Measurements from ENCODE around the gene WEE2. TPM values are rescaled to one million over a fixed set of nuclear protein-coding genes. Genes with fewer than 3 reads are reported as not detected.

WEE2 gene
- total RNA-seq (under 1 TPM in 1 of 9 donors, not detected in 8; 0.08 TPM), polyA plus RNA-seq (not detected)
- long read RNA-seq, donor 1 = 0 reads
- long read RNA-seq, donor 2 = 0 reads
- long read RNA-seq, donor 3 = 0 reads

DNA sequence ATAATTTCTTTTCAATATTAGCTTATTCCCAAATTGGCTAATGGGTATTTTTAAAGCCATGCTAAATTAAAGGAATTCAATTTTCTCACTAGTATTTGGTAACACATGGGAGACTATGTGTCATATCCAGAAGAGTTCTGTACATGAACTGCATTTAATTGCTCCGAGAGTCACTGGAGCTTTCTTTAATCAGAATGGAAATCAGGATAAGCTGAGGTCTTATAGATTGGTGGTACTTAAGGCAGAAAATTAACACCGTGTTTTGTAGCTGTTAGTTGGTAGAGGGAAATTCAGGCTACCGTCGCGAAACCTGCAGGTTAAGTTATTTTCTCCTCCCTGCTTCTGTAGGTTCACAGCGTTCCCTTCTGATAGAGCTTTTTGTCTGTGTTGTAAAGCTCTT is at the start of gene WEE2:
WEE2 (plus strand) TSS at position 3 of the 400 bp plus-strand sequence. CDS start 406 bp downstream, outside the sequence.
- Histone ChIP-seq H3K27ac (no peak within 1 kb of the TSS), H3K36me3 (no peaks in the 10 kb centered on the region), H3K27me3 (no peaks in the 10 kb centered on the region), H3K4me1 (no peaks in the 10 kb centered on the region), H3K4me3 (no peak within 1 kb of the TSS), H3K9me3 (no peaks in the 10 kb centered on the region)
- no peak for TF ChIP-seq POLR2A (IDR thresholded peaks at IDR 0.05)
- TF ChIP-seq, protein P1, sequence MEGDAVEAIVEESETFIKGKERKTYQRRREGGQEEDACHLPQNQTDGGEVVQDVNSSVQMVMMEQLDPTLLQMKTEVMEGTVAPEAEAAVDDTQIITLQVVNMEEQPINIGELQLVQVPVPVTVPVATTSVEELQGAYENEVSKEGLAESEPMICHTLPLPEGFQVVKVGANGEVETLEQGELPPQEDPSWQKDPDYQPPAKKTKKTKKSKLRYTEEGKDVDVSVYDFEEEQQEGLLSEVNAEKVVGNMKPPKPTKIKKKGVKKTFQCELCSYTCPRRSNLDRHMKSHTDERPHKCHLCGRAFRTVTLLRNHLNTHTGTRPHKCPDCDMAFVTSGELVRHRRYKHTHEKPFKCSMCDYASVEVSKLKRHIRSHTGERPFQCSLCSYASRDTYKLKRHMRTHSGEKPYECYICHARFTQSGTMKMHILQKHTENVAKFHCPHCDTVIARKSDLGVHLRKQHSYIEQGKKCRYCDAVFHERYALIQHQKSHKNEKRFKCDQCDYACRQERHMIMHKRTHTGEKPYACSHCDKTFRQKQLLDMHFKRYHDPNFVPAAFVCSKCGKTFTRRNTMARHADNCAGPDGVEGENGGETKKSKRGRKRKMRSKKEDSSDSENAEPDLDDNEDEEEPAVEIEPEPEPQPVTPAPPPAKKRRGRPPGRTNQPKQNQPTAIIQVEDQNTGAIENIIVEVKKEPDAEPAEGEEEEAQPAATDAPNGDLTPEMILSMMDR (IDR thresholded peaks at IDR 0.05) = no peak
- DNase-seq (no peak), ATAC-seq (no peak)
- WGBS, 4 donors = 87 to 93% (median 92%) methylated on average over 6 of the region's 6 CpGs
- intact Hi-C loops (cut with DNase I) = no loop called here

DNA sequence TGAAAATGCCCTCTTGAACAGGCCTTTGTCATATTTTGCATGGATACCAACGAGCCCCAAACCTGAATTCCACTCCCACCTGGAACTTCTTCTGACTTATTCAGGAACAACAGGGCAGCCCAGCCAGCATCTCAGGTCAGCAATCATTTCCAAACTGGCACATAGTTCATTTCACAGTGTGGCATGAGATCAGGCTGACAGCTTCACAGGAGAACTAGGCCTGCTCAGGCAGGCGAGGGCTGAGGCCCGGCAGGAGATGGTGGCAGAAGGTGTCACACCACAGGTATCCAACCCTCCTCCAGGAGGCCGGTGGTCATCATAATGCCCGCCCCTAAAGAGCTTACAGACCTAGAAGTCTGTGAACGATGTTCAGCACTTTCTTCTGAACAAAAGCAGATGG is 48.7 kb upstream of the WEE2 start:
- no peaks in the 10 kb centered on the region for H3K27me3 ChIP-seq
- DNase-seq (no peak), ATAC-seq (no peak)
- TF ChIP-seq, protein P1 (IDR thresholded peaks at IDR 0.05) = no peak
- TF ChIP-seq POLR2A (IDR thresholded peaks at IDR 0.05) = no peak
- H3K36me3 ChIP-seq = peaks cover 0 to 95% (median 53%) of the 10 kb centered on the region in 9 donors
- H3K27ac ChIP-seq = peak overlapping the region in 1 of 12 donors; percentile 85
- peaks cover 0 to 48% (median 2%) of the 10 kb centered on the region in 12 donors for H3K4me1 ChIP-seq
- H3K9me3 ChIP-seq = no peaks in the 10 kb centered on the region
- intact Hi-C loops (cut with DNase I) = loop anchor here in 7 of 10 donors (5.0 to 10.0 kb wide), 5 partner anchors 38 to 645 kb away; partner anchors contain the start of genes SSBP1 (in 5 of the 7) and MRPS33 (in 1 of the 7)
- no peak overlapping the region for H3K4me3 ChIP-seq
- WGBS, 4 donors = 80 to 88% (median 86%) methylated on average over 3 to 6 of the region's 6 CpGs

DNA sequence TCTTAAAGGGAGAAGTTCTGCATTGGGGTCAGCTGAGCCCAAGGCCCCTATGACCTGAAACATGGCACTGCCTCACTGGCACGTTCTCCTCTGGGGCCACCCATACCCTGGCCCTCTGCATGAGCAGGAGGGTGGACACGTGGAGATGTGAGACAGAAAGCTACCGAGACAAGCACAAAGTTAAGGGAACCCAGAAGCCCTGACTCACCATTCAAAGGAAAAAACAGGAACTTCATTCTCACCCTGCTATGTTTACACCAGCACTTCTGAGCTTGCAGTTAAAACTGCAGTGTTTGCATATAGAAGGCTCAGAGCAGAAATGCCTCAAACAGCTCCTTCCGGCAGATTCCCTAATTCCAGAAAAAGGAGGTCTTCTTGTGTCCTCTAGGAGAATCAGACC is 47.9 kb upstream of the WEE2 start:
- H3K27ac ChIP-seq = peak overlapping the region in 1 of 12 donors; percentile 85
- no peak overlapping the region for H3K4me3 ChIP-seq
- H3K36me3 ChIP-seq = peaks cover 0 to 98% (median 61%) of the 10 kb centered on the region in 9 donors
- 82 to 83% (median 82%) methylated on average over 4 of the region's 4 CpGs for WGBS, 4 donors
- H3K4me1 ChIP-seq = peaks cover 0 to 43% (median 0%) of the 10 kb centered on the region in 12 donors
- intact Hi-C loops (cut with DNase I) = loop anchor here in 2 of 10 donors (5.0 to 10.0 kb wide), 2 partner anchors 37 to 75 kb away; partner anchors contain the start of gene SSBP1 (in 1 of the 2)
- DNase-seq (peak in 1 of 5 donors; percentile 44), ATAC-seq (peak in 3 of 4 donors; percentile 39 to 74 (median 62))
- no peaks in the 10 kb centered on the region for H3K27me3 ChIP-seq
- TF ChIP-seq, protein P1 (IDR thresholded peaks at IDR 0.05) = no peak
- TF ChIP-seq POLR2A (IDR thresholded peaks at IDR 0.05) = no peak
- no peaks in the 10 kb centered on the region for H3K9me3 ChIP-seq

DNA sequence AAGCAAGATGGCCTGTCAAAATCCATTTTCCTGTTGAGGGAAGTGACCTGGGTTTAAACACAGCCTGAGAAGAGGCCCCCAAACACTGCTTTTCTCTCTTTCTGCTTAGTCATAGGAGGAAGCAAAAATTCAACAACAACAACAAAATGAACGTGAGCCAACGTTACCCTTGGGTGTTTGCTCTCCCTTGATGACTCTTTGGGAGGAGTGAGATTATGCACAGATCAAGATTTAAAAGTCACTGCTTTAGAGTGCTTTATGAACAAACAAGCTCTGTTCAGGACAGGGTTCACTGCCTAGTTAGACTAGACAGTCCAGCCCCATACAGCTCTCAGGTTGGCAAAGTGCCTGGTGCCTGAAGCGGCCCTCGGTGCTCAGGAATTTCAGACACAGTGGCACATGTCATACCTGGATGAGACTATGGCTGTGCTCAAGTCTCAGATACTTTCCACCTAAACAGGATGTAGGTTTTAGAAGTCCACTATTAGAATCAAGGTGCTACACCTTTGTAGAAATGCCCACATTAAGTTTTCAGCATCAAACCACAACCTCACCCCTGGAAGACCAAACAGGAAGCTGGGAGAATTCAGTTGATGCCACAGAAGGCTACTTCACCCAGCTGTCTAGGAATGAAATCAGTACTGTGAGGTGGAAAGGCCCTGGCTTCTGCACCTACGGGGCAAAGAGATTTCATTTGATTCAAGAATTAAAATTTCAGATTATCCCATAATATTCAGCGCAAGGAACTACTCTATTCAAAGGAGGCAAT is 44.9 kb upstream of the WEE2 start:
- H3K36me3 ChIP-seq = peaks cover 0 to 89% (median 61%) of the 10 kb centered on the region in 9 donors
- H3K9me3 ChIP-seq = no peaks in the 10 kb centered on the region
- no peak for DNase-seq
- no peak for TF ChIP-seq POLR2A (IDR thresholded peaks at IDR 0.05)
- TF ChIP-seq, protein P1 (IDR thresholded peaks at IDR 0.05) = no peak
- WGBS, 4 donors = 56 to 63% (median 60%) methylated on average over 6 of the region's 6 CpGs
- intact Hi-C loops (cut with DNase I) = loop anchor here in 2 of 10 donors (5.0 to 10.0 kb wide), 2 partner anchors 34 to 72 kb away; partner anchors contain the start of gene SSBP1 (in 1 of the 2)
- peak overlapping the region in 2 of 12 donors; percentile 30 to 85 for H3K27ac ChIP-seq
- no peaks in the 10 kb centered on the region for H3K27me3 ChIP-seq
- no peak overlapping the region for H3K4me3 ChIP-seq
- peaks cover 0 to 43% (median 0%) of the 10 kb centered on the region in 12 donors for H3K4me1 ChIP-seq
- ATAC-seq = peak in 2 of 4 donors; percentile 38 to 39

All from heart left ventricle (tissue), 16 donors.